OCI-LY7 (cell line): ENCODE data around the gene C10orf90. TPM values are rescaled to one million over a fixed set of nuclear protein-coding genes. Genes with fewer than 3 reads are reported as not detected.

ENCODE experiments used
- BruUV-seq: library from RNA; stranded (reverse); fragments of 400-500 nt; replicated peaks from 2 replicates; lab custom pipeline; 2021; lab: Mats Ljungman, UMichigan
- CTCF ChIA-PET: fragments of 300-600 bp; sonication (Branson Sonifier 250); formaldehyde crosslinking; loops from one replicate; lab custom pipeline; 2022; ENCODE audit warnings: antibody characterized with exemption; ENCODE audit not compliant: unreplicated experiment; lab: Charles Lee
- POLR2A ChIA-PET: fragments of 300-600 bp; sonication (Branson Sonifier 250); formaldehyde crosslinking; loops from one replicate; lab custom pipeline; 2022; ENCODE audit warnings: antibody characterized with exemption; lab: Charles Lee
- DNase-seq: peaks from one replicate; pipeline ENCODE4 v3.0.0-alpha.2; 2015; ENCODE audit warnings: low spot score
- H2AFZ ChIP-seq: fragments of 200-600 bp; sonication (generic), shearing (Covaris generic); 2 replicates; pipeline ENCODE4 v1.6.1; 2014; ENCODE audit warnings: mild to moderate bottlenecking, antibody characterized with exemption, low read length, moderate library complexity
- H3K27ac ChIP-seq: fragments of 200-600 bp; sonication (generic); 2 replicates; pipeline ENCODE4 v1.5.1; 2014; ENCODE audit warnings: mixed run types, low read depth, mild to moderate bottlenecking, moderate library complexity, low read length, inconsistent platforms; ENCODE audit not compliant: poor library complexity, severe bottlenecking
- H3K36me3 ChIP-seq: fragments of 200-600 bp; sonication (generic); 2 replicates; pipeline ENCODE4 v1.6.1; 2014; ENCODE audit warnings: mild to moderate bottlenecking, antibody characterized with exemption, low read length, moderate library complexity, mixed read lengths; ENCODE audit not compliant: insufficient read depth
- H3K4me1 ChIP-seq: fragments of 200-600 bp; sonication (generic); 2 replicates; pipeline ENCODE4 v1.5.1; 2014; ENCODE audit warnings: mild to moderate bottlenecking, low read length; ENCODE audit not compliant: insufficient read depth, poor library complexity, severe bottlenecking
- H3K4me2 ChIP-seq: fragments of 200-600 bp; sonication (generic); 2 replicates; pipeline ENCODE4 v1.6.1; 2014; ENCODE audit warnings: mild to moderate bottlenecking, low read length
- H3K4me3 ChIP-seq: fragments of 200-600 bp; sonication (generic); 2 replicates; pipeline ENCODE4 v1.5.1; 2014; ENCODE audit warnings: mild to moderate bottlenecking, low read depth, low read length; ENCODE audit not compliant: poor library complexity, severe bottlenecking
- H3K79me2 ChIP-seq: fragments of 200-600 bp; sonication (generic); 2 replicates; pipeline ENCODE4 v1.6.1; 2016; ENCODE audit warnings: low read depth, mild to moderate bottlenecking, low read length, moderate library complexity, mixed read lengths; ENCODE audit not compliant: insufficient read depth
- H3K9me2 ChIP-seq: fragments of 200-600 bp; sonication (generic); 2 replicates; pipeline ENCODE4 v1.6.1; 2016; ENCODE audit warnings: mild to moderate bottlenecking, low read length, mixed read lengths; ENCODE audit not compliant: insufficient read depth
- H3K9me3 ChIP-seq: fragments of 200-600 bp; sonication (generic); 2 replicates; pipeline ENCODE4 v1.6.1; 2014; ENCODE audit warnings: mild to moderate bottlenecking, mixed run types, low read length, mixed read lengths
- H4K20me1 ChIP-seq: fragments of 200-600 bp; sonication (generic); 2 replicates; pipeline ENCODE4 v1.6.1; 2014; ENCODE audit warnings: mild to moderate bottlenecking, antibody characterized with exemption, low read length, moderate library complexity, mixed read lengths; ENCODE audit not compliant: insufficient read depth
- CTCF ChIP-seq: fragments of 200-600 bp; sonication (generic); conservative IDR thresholded peaks from 2 replicates; pipeline ENCODE4 v1.5.1; 2014; ENCODE audit warnings: mild to moderate bottlenecking, antibody characterized with exemption, low read length, moderate library complexity, mixed read lengths
- EZH2phosphoT487 ChIP-seq: fragments of 200-600 bp; sonication (generic); IDR thresholded peaks from 2 replicates; pipeline ENCODE4 v1.6.1; 2018; ENCODE audit warnings: low read depth, borderline replicate concordance, mild to moderate bottlenecking, mixed run types, antibody characterized with exemption, low read length, moderate library complexity, mixed read lengths
- intact Hi-C: fragments of 100-400 bp; cut with micrococcal nuclease; formaldehyde crosslinking; loops from one replicate; pipeline ENCODE4 v1.10.0; 2022; ENCODE audit not compliant: unreplicated experiment
- total RNA-seq, 2 experiments: library from RNA; depleted of rRNA in 1 of 2; stranded (reverse); fragments of >200 nt in 1 of 2; shearing (Covaris generic) in 1 of 2; gene quantifications; 2 replicates each; pipeline ENCODE4 v1.2.3, GENCODE V29; 2014 to 2022

The C10orf90 gene
- total RNA-seq, 2 experiments from 2014 or later: not detected

- CTCF ChIA-PET: no interaction called here
- Histone ChIP-seq H4K20me1 (no peaks in the 10 kb centered on the region), H3K27ac (no peak overlapping the region), H3K9me3 (no peaks in the 10 kb centered on the region), H3K4me2 (no peak overlapping the region), H3K4me1 (no peaks in the 10 kb centered on the region), H3K9me2 (no peaks in the 10 kb centered on the region), H3K36me3 (no peaks in the 10 kb centered on the region), H3K4me3 (no peak overlapping the region), H2AFZ (no peak overlapping the region), H3K79me2 (no peaks in the 10 kb centered on the region)
- TF ChIP-seq CTCF (no peak), EZH2phosphoT487 (no peak)
- POLR2A ChIA-PET: no interaction called here
- DNase-seq: no peak
- no TSS peak for BruUV-seq
- intact Hi-C loops: no loop called here
Observed at GRCh38 chr10:126592901-126593300, 77.6 kb downstream of the C10orf90 start.

- ChIA-PET CTCF (no interaction called here), POLR2A (no interaction called here)
- Histone ChIP-seq H3K4me1 (no peaks in the 10 kb centered on the region), H3K79me2 (no peaks in the 10 kb centered on the region), H3K4me2 (no peak overlapping the region), H3K9me2 (no peaks in the 10 kb centered on the region), H3K9me3 (no peaks in the 10 kb centered on the region), H4K20me1 (no peaks in the 10 kb centered on the region), H3K4me3 (no peak overlapping the region), H2AFZ (no peak overlapping the region), H3K27ac (no peak overlapping the region), H3K36me3 (no peaks in the 10 kb centered on the region)
- TF ChIP-seq CTCF (no peak), EZH2phosphoT487 (no peak)
- DNase-seq: no peak
- no TSS peak for BruUV-seq
- intact Hi-C loops: no loop called here
Observed at GRCh38 chr10:126588024-126588423, 82.5 kb downstream of the C10orf90 start.

- no peak overlapping the region for H3K4me2 ChIP-seq
- ChIA-PET POLR2A (no interaction called here), CTCF (no interaction called here)
- H3K4me1 ChIP-seq: no peaks in the 10 kb centered on the region
- H3K9me2 ChIP-seq: no peaks in the 10 kb centered on the region
- H4K20me1 ChIP-seq: no peaks in the 10 kb centered on the region
- BruUV-seq: no TSS peak
- no peak overlapping the region for H2AFZ ChIP-seq
- H3K27ac ChIP-seq: no peak overlapping the region
- H3K79me2 ChIP-seq: no peaks in the 10 kb centered on the region
- H3K4me3 ChIP-seq: no peak overlapping the region
- no peaks in the 10 kb centered on the region for H3K9me3 ChIP-seq
- intact Hi-C loops: no loop called here
- no peak for DNase-seq
- no peaks in the 10 kb centered on the region for H3K36me3 ChIP-seq
- TF ChIP-seq CTCF (no peak), EZH2phosphoT487 (no peak)
Observed at GRCh38 chr10:126586878-126587277, 83.6 kb downstream of the C10orf90 start.
